Motor neuron (in vitro differentiated cells): ENCODE data around the gene SCMH1. TPM values are rescaled to one million over a fixed set of nuclear protein-coding genes. Genes with fewer than 3 reads are reported as not detected.
A peak's percentile ranks its signal among the peaks of the same experiment; 100 is the strongest.

Source experiments
- ATAC-seq, 8 experiments: fragments of 200-7000 bp; cut with Tn5 transposase; replicated peaks in 6 of 8; 2 replicates each; pipeline ENCODE4 v1.8.0; 2021; ENCODE audit warnings: mild to moderate bottlenecking in 8 of 8, moderate library complexity in 8 of 8
- H3K27ac ChIP-seq, 2 donors: fragments of 250-450 bp; sonication (Bioruptor Pico); 2 replicates each; pipeline ENCODE4 v1.9.0; 2021; ENCODE audit warnings: antibody characterized with exemption in 2 of 2, mild to moderate bottlenecking in 2 of 2, moderate library complexity in 1 of 2
- H3K4me1 ChIP-seq, 2 donors: fragments of 250-450 bp; sonication (Bioruptor Pico); replicated peaks in 1 of 2; 2 replicates each; pipeline ENCODE4 v1.6.1; 2021; ENCODE audit warnings: antibody characterized with exemption in 2 of 2, mild to moderate bottlenecking in 2 of 2, moderate library complexity in 1 of 2
- H3K4me3 ChIP-seq, 5 donors: fragments of 250-450 bp; sonication (Bioruptor Pico); 2 replicates each; pipeline ENCODE4 v1.9.0; 2021; ENCODE audit warnings: antibody characterized with exemption in 5 of 5, mild to moderate bottlenecking in 5 of 5, moderate library complexity in 4 of 5
- WGBS, 10 experiments: fragments of 450-650 bp; shearing (Covaris generic); methylation state at CpG; one replicate each; pipeline ENCODE4 v1.0.0; 2022; 5-methylcytosine and 5-hydroxymethylcytosine counted together
- in situ Hi-C, 9 experiments: fragments of 400-800 bp; cut with MboI; loops; one replicate each; pipeline ENCODE4 v1.15.0; 2021; ENCODE audit warnings: low sequenced_read_pairs in 9 of 9, low pct_unique_long_range_greater_than_20kb in 2 of 9; ENCODE audit not compliant: unreplicated experiment in 9 of 9
- total RNA-seq, 8 experiments: library from RNA; unstranded; fragments of 300-600 nt; gene quantifications; 2 replicates each; pipeline versions ENCODE4 v1.2.3 to v1.2.4, GENCODE V29; 2022

Gene SCMH1
- total RNA-seq, 8 experiments from 2014 or later: 8.8 to 40.9 (median 30.1) TPM

- Histone ChIP-seq H3K4me1 (peaks cover 0 to 4% of the 10 kb centered on the region in 2 donors), H3K4me3 (no peak overlapping the region), H3K27ac (no peak overlapping the region)
- no peak for ATAC-seq
- in situ Hi-C loops: no loop called here
- WGBS, 10 experiments: 83 to 100% (median 86%) methylated on average over 1 to 5 of the region's 10 CpGs; no CpG with 5 or more reads in 3 of the 10 experiments
Observed at GRCh38 chr1:41022424-41022823, 219.7 kb downstream of the SCMH1 start.

GRCh38 chr1:41021526-41022308 lies 220.4 kb downstream of the SCMH1 start, which contains the start of gene SLFNL1:
Gene SLFNL1, minus strand, starts transcription at chr1:41021725. Its CDS starts 1,065 bp downstream, at chr1:41020660.
- H3K4me1 ChIP-seq: peaks cover 0 to 4% of the 10 kb centered on the region in 2 donors
- no peak within 1 kb of the TSS for H3K4me3 ChIP-seq
- WGBS, 10 experiments: 50 to 92% (median 85%) methylated on average over 1 to 7 of the region's 12 CpGs; no CpG with 5 or more reads in 3 of the 10 experiments
- in situ Hi-C loops: no loop called here
- ATAC-seq: peak in 7 of 8 experiments; percentile 11 to 47 (median 17)
- H3K27ac ChIP-seq: peak within 1 kb of the TSS in 1 of 2 donors; percentile 6

DNA sequence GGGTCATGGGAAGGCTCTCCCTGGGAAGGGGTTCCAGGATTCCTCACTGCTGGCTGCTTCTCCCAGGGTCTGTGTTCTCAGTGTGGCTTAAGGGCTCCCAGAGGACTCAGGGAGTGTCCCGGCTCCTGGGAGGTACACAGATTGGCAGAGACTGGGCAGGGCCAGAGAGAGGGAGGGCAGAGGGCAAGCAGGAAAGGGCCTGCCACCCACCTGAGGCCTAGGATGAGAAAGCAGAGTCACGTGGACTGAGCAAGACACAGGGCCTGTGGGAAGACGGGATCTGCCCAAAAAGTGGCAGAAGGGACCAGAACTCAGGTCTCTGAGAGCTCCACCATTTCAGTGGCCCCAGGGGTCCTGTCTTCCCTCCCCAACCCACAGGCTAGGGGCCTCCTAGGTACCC lies 221.5 kb downstream of the SCMH1 start:
- Histone ChIP-seq H3K27ac (no peak overlapping the region), H3K4me3 (no peak overlapping the region), H3K4me1 (peaks cover 0 to 4% of the 10 kb centered on the region in 2 donors)
- WGBS, 10 experiments: 0 to 82% methylated on average over 1 to 2 of the region's 3 CpGs; no CpG with 5 or more reads in 8 of the 10 experiments
- in situ Hi-C loops: no loop called here
- ATAC-seq: peak in 2 of 8 experiments; percentile 2 to 7

DNA sequence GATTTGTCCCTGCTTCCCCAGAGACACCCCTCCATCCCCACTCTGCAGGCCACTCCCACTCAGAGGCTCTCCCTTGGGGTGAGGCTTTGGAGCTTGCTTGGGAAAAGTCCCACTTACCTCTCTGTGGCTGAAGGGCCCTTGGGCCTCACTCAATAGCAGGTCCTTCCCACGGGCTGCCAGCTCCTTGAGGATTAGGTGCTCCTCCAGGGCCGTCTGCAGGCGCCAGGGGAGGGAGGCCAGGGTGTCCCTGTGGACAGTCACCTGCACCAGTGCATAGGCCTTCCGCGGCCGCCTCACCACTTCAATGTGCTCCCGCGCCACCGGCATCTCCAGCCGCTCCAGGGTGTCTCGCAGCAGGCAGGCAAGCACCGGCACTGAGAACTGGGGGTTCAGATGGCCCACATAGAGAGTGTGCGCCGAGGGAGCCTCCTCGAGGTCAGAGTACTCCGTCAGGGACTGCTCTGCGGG lies 222.0 kb downstream of the SCMH1 start:
- in situ Hi-C loops: no loop called here

DNA sequence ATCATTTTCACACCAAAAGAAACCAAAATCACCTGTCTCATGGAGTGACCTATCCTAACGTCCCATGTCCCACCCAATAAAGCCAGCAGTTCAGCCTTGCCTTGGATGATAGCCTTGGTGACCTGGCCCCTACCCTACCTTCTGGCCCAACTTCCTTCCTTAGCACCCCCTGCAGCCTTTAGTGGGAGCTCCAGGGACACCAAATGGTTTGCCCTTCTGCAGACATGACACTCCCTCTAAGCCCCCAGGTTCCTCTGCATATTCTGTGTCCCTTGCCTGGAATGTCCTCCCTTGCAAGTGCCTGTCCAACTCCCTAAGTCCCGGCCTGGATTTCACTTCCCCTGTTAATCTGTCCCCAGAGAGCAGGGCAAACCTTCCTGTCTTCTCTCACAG lies 222.8 kb downstream of the SCMH1 start:
- WGBS, 10 experiments: 60 to 100% (median 80%) methylated on average over 1 to 2 of the region's 2 CpGs; no CpG with 5 or more reads in 3 of the 10 experiments
- in situ Hi-C loops: no loop called here

More for the DNA sequence above, 222.0 kb downstream of the SCMH1 start:
- H3K4me3 ChIP-seq: no peak overlapping the region
- H3K4me1 ChIP-seq: peaks cover 0 to 4% of the 10 kb centered on the region in 2 donors
- WGBS, 10 experiments: 70 to 100% (median 100%) methylated on average over 1 to 3 of the region's 17 CpGs; no CpG with 5 or more reads in 7 of the 10 experiments
- no peak overlapping the region for H3K27ac ChIP-seq
- ATAC-seq: no peak

DNA sequence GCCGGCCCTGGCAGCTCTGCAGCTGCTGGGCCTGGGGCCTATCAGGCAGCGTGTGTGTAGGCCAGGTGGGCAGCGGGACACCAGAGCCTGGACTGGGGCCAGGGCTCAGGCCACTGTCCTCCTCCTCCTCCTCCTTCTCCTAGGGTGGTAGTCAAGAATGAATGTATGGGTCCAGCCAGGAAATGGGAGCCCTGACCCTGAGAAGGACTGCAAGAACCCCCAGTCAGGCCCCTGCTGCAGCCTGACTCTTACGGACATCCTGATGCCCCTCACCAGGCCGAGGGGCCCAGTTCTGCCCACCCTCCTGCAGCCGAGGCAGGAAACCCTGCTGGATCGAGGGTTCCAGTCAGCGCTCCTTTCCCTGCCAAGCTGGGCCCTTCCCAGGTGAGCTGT lies 224.1 kb downstream of the SCMH1 start:
- no peak overlapping the region for H3K27ac ChIP-seq
- H3K4me3 ChIP-seq: no peak overlapping the region
- no peak for ATAC-seq
- 60 to 100% (median 89%) methylated on average over 1 to 8 of the region's 8 CpGs; no CpG with 5 or more reads in 6 of the 10 experiments for WGBS, 10 experiments
- H3K4me1 ChIP-seq: peaks cover 0 to 4% of the 10 kb centered on the region in 2 donors
- in situ Hi-C loops: no loop called here

More for the DNA sequence above, 222.8 kb downstream of the SCMH1 start:
- H3K4me1 ChIP-seq: peaks cover 0 to 4% of the 10 kb centered on the region in 2 donors
- H3K27ac ChIP-seq: no peak overlapping the region
- no peak for ATAC-seq
- H3K4me3 ChIP-seq: no peak overlapping the region

DNA sequence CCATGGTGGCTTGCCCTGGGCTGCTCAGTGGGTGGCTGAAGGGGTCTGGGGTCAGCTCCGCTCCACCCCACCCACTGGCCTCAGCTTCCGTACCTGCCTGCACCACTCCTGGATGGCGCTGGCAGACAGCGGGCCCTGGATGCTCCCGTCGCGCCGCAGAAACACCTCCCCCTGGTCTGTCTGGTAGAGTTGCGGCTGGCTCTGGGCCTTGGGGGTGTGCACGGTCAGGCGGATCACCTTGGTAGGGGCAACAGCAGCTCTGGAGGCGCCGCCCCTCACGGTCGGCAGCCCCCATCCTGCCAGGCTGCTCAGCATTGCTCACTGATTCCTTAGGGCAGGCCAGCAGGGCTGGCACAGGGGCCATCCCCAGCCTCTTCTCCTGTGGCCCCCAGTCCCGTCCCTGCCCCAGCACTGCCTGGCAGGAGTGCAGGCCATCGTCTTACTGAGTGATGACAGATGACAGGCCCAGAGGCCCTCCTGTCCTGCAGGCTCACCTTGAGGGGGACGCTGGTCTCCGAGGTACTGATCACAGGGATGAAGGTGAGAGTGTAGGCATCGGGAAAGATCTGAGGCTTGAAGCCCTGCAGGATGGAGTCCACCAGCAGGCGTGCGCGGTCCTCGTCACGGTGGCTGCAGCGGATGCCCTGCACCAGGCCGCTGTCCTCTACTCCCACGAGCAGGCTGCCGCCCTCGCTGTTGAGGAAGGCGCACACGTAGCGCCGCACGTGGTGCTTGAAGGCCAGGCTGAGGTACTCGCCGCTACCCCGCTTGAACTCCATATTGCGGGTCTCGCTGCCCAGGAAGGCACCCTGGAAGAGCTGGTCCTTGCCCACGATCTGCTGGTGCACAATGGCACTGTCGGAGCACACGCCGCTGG lies 224.7 kb downstream of the SCMH1 start:
- Histone ChIP-seq H3K4me3 (no peak overlapping the region), H3K27ac (no peak overlapping the region), H3K4me1 (peaks cover 0 to 4% of the 10 kb centered on the region in 2 donors)
- in situ Hi-C loops: no loop called here
- WGBS, 10 experiments: 94 to 100% (median 98%) methylated on average over 1 to 30 of the region's 44 CpGs; no CpG with 5 or more reads in 7 of the 10 experiments
- peak in 1 of 8 experiments; percentile 15 for ATAC-seq

DNA sequence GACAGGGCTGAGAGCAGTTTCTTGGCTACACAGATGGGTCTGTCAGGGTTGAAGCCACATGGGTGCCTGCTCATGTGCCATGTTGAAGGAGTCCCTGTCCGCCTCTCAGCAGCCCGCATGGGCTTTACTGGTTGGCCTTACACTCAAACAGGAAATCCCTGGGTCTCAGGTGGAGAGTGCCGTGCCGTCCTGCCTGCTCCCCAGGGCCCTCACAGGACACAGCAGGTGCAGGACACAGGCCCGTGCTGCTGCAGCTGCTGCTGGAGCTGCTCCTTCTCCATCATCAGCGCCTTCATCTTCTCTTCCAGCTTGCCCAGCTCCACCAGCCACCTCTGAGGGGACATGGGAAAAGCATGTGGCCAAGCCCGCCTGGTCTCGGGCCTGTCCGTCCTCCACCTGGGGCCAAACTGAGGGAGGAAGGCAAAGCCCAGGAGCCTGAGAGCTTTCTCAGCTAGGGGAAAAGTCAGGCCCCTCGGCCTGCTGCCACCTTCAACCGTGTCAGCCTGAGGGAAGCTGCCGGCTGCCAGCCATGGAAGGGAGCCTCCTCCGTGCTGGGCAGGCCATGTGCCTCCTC lies 226.1 kb downstream of the SCMH1 start:
- H3K4me3 ChIP-seq: no peak overlapping the region
- in situ Hi-C loops: no loop called here
- H3K4me1 ChIP-seq: peaks cover 0 to under 1% of the 10 kb centered on the region in 2 donors
- no peak for ATAC-seq
- 70 to 97% (median 93%) methylated on average over 2 to 10 of the region's 13 CpGs; no CpG with 5 or more reads in 3 of the 10 experiments for WGBS, 10 experiments
- no peak overlapping the region for H3K27ac ChIP-seq

DNA sequence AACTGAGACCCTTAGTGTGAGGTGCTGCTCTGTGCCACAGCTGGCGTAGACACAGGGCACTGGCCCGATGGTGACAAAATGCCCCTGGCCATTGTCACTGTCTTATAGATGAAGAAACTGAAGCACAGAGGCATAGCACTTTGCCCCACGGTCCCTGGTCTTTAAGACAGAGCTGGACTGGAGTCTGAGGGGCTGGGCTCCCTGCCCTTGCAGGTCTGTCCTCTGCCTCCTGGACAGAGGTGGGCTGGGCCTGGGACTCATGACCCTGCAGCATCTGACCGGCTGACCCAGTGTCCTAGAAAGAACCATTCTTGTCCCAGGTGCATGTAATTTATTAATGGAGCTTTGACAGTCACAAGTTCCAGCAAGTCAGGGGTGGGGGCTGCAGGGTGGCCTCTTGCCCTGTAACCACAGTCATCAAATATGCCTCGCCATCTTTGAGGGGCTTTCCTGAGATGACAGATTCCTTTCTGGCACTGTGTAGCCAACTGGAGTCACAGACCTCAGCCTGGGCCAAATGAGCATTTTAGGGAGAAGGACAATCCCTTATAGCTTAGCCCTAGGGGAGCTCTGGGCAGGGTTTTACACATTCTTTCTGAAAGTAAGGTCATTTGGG lies 226.7 kb downstream of the SCMH1 start:
- Histone ChIP-seq H3K4me1 (peaks cover 0 to 6% of the 10 kb centered on the region in 2 donors), H3K27ac (no peak overlapping the region), H3K4me3 (no peak overlapping the region)
- WGBS, 10 experiments: 0 to 100% (median 77%) methylated on average over 1 to 5 of the region's 5 CpGs; no CpG with 5 or more reads in 2 of the 10 experiments
- in situ Hi-C loops: no loop called here
- ATAC-seq: no peak

DNA sequence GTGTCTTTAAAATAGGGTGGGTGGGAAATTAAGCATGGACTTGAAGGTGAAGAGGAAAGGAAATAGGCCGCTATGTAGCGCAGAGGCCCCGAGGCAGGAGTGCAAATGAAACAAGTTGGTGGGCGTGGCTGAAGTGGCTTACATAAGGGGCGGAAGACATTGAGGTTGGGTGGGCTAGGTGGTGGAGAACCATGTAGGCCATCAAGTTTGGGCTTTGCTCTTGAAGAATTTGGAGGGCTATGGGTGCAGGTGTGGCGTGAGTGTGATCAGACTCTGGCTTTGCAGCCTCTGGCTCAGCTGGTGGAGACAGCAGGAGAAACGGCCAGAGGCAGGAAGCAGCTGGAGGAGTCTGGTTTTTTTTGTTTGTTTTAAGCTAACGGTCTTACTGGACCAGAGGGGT lies 227.2 kb downstream of the SCMH1 start:
- H3K27ac ChIP-seq: no peak overlapping the region
- 75 to 100% (median 87%) methylated on average over 5 to 8 of the region's 8 CpGs; no CpG with 5 or more reads in 6 of the 10 experiments for WGBS, 10 experiments
- in situ Hi-C loops: no loop called here
- peaks cover 0 to 7% of the 10 kb centered on the region in 2 donors for H3K4me1 ChIP-seq
- peak in 2 of 8 experiments; percentile 11 to 42 for ATAC-seq
- H3K4me3 ChIP-seq: no peak overlapping the region

DNA sequence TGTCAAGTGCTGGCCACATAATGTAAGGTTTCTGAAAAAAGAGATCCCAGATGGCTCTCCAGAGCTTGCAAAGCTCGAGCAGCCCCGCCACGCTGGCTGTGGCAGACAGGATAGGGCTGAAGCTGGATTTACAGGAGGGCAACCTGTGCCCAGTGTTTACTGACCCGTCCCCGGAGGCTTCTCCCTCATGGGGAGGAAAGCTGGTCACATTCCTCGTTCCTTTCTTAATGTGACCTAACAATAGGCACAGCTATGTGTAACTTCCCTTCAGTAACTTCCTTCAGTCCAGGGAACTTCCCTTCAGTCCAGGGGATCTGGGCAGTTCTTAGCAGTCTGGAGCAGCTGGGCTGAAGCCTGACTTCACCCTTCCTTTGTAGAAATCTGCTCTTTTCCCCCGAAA lies 228.3 kb downstream of the SCMH1 start:
- no peak overlapping the region for H3K4me3 ChIP-seq
- H3K27ac ChIP-seq: no peak overlapping the region
- 0 to 100% (median 96%) methylated on average over 1 to 7 of the region's 7 CpGs; no CpG with 5 or more reads in 2 of the 10 experiments for WGBS, 10 experiments
- H3K4me1 ChIP-seq: peaks cover 0 to 7% of the 10 kb centered on the region in 2 donors
- ATAC-seq: no peak
- in situ Hi-C loops: no loop called here

GRCh38 chr1:41013024-41013423 lies 229.1 kb downstream of the SCMH1 start:
- Histone ChIP-seq H3K27ac (no peak overlapping the region), H3K4me3 (no peak overlapping the region), H3K4me1 (peaks cover 0 to 7% of the 10 kb centered on the region in 2 donors)
- WGBS, 10 experiments: 92 to 100% (median 100%) methylated on average over 1 to 6 of the region's 6 CpGs; no CpG with 5 or more reads in 1 of the 10 experiments
- in situ Hi-C loops: no loop called here
- no peak for ATAC-seq
